PC-3 (cell line): ENCODE measurements around the gene RAB12.

Experiments
- CTCF ChIP-seq: fragments of 300-600 bp; sonication (generic); conservative IDR thresholded peaks from 2 replicates; pipeline ENCODE4 v1.5.1; 2017; ENCODE audit warnings: antibody characterized with exemption, low read depth, mild to moderate bottlenecking, low read length
- EZH2 ChIP-seq: fragments of 300-600 bp; sonication (generic); IDR thresholded peaks from one replicate; pipeline ENCODE4 v1.6.1; 2017; ENCODE audit warnings: antibody characterized with exemption, mild to moderate bottlenecking, low read length; ENCODE audit not compliant: unreplicated experiment
- EZH2phosphoT487 ChIP-seq: fragments of 300-600 bp; sonication (generic); IDR thresholded peaks from 2 replicates; pipeline ENCODE4 v1.6.1; 2018; ENCODE audit warnings: mild to moderate bottlenecking, antibody characterized with exemption, low read length, borderline replicate concordance

- TF ChIP-seq CTCF, result no peak
- no peak for TF ChIP-seq EZH2
- no peak for TF ChIP-seq EZH2phosphoT487
Measured at GRCh38 chr18:8661754-8662559, 52.7 kb downstream of the RAB12 start.
